Colonic mucosa (tissue), 4 donors: ENCODE results near the gene TRPM4. TPM values are rescaled to one million over a fixed set of nuclear protein-coding genes. Genes with fewer than 3 reads are reported as not detected.
"Not testable (repeated sequence)": the region's sequence is repeated elsewhere in the genome, so short reads cannot be mapped to it uniquely, and the experiment has no call there.

ENCODE experiments used
- DNase-seq: peaks from one replicate; pipeline ENCODE4 v3.0.0-alpha.2; 2020
- H3K27ac ChIP-seq: fragments of 200-600 bp; one replicate; pipeline ENCODE4 v1.8.0; 2021
- H3K27me3 ChIP-seq: fragments of 200-600 bp; one replicate; pipeline ENCODE4 v1.8.0; 2021
- H3K36me3 ChIP-seq: fragments of 200-600 bp; one replicate; pipeline ENCODE4 v1.8.0; 2021
- H3K4me1 ChIP-seq: fragments of 200-600 bp; one replicate; pipeline ENCODE4 v1.8.0; 2021; ENCODE audit warnings: mild to moderate bottlenecking
- H3K4me3 ChIP-seq: fragments of 200-600 bp; one replicate; pipeline ENCODE4 v1.8.0; 2021
- H3K9ac ChIP-seq, 2 donors: one replicate each; pipeline ENCODE4 v1.7.0; 2013; ENCODE audit warnings: control low read depth in 2 of 2, low read depth in 2 of 2, low read length in 2 of 2
- H3K9me3 ChIP-seq: fragments of 200-600 bp; one replicate; pipeline ENCODE4 v1.8.0; 2021
- CTCF ChIP-seq: fragments of 200-600 bp; IDR thresholded peaks from one replicate; pipeline ENCODE4 v1.8.0; 2022; ENCODE audit warnings: antibody characterized with exemption, mild to moderate bottlenecking
- intact Hi-C: fragments of 100-400 bp; cut with DNase I; formaldehyde crosslinking; loops from one replicate; pipeline ENCODE4 v1.14.1; 2022
- total RNA-seq, 2 donors: library from RNA; stranded (reverse); fragmentation: NEBNext Ultra II Directional in 1 of 2; extraction: Animal tissue kit (Norgen Biotek cat#: 25700) in 1 of 2; gene quantifications; one replicate each; pipeline ENCODE4 v1.2.1, GENCODE V29; 2021
- donor health status: healthy.
- donor health status: DM: no; HTN: no; CAD: no.
- donor health status: DM: no; HTN: no; CAD: no.

Gene TRPM4
- total RNA-seq, 2 donors from 2014 or later, result 175 to 307 TPM

- Histone ChIP-seq H3K9ac (peak overlapping the region; percentile 39 to 67), H3K4me1 (peaks cover 7% of the 10 kb centered on the region), H3K4me3 (no peak overlapping the region), H3K36me3 (no peaks in the 10 kb centered on the region), H3K9me3 (no peaks in the 10 kb centered on the region), H3K27me3 (no peaks in the 10 kb centered on the region), H3K27ac (peak overlapping the region; percentile 17)
- intact Hi-C loops, result no loop called here
- TF ChIP-seq CTCF, result no peak
- DNase-seq, result no peak
Observed at GRCh38 chr19:49167857-49168409, 10.3 kb downstream of the TRPM4 start.

GRCh38 chr19:49168421-49168820, 10.8 kb downstream of the TRPM4 start:
- H3K9me3 ChIP-seq, result no peaks in the 10 kb centered on the region
- peak overlapping the region; percentile 17 for H3K27ac ChIP-seq
- peak overlapping the region; percentile 39 to 67 for H3K9ac ChIP-seq
- H3K4me3 ChIP-seq, result no peak overlapping the region
- intact Hi-C loops, result no loop called here
- no peaks in the 10 kb centered on the region for H3K36me3 ChIP-seq
- TF ChIP-seq CTCF, result no peak
- DNase-seq, result no peak
- no peaks in the 10 kb centered on the region for H3K27me3 ChIP-seq
- H3K4me1 ChIP-seq, result peaks cover 7% of the 10 kb centered on the region

- H3K9ac ChIP-seq, result no peak overlapping the region
- intact Hi-C loops, result no loop called here
- no peak for TF ChIP-seq CTCF
- H3K27me3 ChIP-seq, result no peaks in the 10 kb centered on the region
- no peaks in the 10 kb centered on the region for H3K4me1 ChIP-seq
- no peak overlapping the region for H3K27ac ChIP-seq
- no peak overlapping the region for H3K4me3 ChIP-seq
- H3K36me3 ChIP-seq, result no peaks in the 10 kb centered on the region
- H3K9me3 ChIP-seq, result no peaks in the 10 kb centered on the region
- DNase-seq, result no peak
Observed at GRCh38 chr19:49173198-49173597, 15.6 kb downstream of the TRPM4 start.

GRCh38 chr19:49180659-49181058, 23.1 kb downstream of the TRPM4 start:
- Histone ChIP-seq H3K36me3 (no peaks in the 10 kb centered on the region), H3K9me3 (no peaks in the 10 kb centered on the region), H3K27me3 (no peaks in the 10 kb centered on the region), H3K4me1 (peaks cover 3% of the 10 kb centered on the region), H3K27ac (no peak overlapping the region), H3K9ac (no peak overlapping the region), H3K4me3 (no peak overlapping the region)
- no peak for TF ChIP-seq CTCF
- DNase-seq, result no peak
- intact Hi-C loops, result no loop called here

GRCh38 chr19:49182010-49182847, 24.6 kb downstream of the TRPM4 start:
- intact Hi-C loops, H3K27me3 ChIP-seq, H3K36me3 ChIP-seq, H3K4me1 ChIP-seq, H3K9me3 ChIP-seq, H3K9ac ChIP-seq, H3K27ac ChIP-seq, H3K4me3 ChIP-seq, DNase-seq: not testable (repeated sequence)

GRCh38 chr19:49182848-49183375, 25.3 kb downstream of the TRPM4 start:
- Histone ChIP-seq H3K4me3 (no peak overlapping the region), H3K27ac (no peak overlapping the region), H3K9me3 (no peaks in the 10 kb centered on the region), H3K4me1 (peaks cover 5% of the 10 kb centered on the region), H3K36me3 (no peaks in the 10 kb centered on the region), H3K27me3 (no peaks in the 10 kb centered on the region), H3K9ac (no peak overlapping the region)
- TF ChIP-seq CTCF, result no peak
- no peak for DNase-seq
- intact Hi-C loops, result no loop called here
